ENCODE data around the gene SGCA.

The SGCA gene

DNA sequence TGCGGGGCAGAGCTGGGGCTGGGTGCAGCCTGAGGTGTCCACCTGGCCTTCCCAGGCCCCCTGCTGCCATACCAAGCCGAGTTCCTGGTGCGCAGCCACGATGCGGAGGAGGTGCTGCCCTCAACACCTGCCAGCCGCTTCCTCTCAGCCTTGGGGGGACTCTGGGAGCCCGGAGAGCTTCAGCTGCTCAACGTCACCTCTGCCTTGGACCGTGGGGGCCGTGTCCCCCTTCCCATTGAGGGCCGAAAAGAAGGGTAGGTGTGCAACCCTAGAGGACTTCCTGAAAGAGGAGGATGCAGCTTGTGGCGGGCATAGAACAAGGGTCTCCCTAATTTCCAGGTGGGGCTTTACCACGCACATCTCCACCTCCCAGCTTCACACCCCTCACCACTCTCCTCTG is 2.5 kb downstream of the SGCA start:
- no peak for DNase-seq

DNA sequence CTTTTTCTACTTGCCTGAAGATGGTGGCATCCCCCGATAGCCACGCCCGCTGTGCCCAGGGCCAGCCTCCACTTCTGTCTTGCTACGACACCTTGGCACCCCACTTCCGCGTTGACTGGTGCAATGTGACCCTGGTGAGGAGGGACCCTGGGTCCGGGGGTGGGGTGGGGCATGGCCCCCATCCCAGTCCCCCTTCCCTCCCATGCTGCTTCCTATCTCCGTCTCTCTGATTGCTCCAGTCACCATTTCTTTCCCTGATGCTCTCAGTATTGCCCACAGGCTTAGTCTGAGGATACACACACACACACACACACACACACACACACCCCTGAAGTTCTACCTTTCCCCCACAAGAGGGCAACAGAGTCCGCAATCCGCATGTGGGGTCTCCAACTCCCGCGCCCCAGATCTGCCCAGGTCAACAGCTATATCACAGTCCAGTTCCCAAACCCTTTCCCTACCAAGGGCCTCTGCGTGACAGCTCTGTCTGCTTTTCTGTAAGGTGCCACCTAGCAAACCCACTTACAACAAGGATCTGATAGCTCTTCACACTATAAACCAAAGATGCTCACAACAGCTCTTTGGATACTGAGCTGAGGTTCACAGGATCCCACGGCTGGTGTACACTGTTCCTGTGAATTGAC is 3.4 kb downstream of the SGCA start:
- peak; percentile 44 for DNase-seq

DNA sequence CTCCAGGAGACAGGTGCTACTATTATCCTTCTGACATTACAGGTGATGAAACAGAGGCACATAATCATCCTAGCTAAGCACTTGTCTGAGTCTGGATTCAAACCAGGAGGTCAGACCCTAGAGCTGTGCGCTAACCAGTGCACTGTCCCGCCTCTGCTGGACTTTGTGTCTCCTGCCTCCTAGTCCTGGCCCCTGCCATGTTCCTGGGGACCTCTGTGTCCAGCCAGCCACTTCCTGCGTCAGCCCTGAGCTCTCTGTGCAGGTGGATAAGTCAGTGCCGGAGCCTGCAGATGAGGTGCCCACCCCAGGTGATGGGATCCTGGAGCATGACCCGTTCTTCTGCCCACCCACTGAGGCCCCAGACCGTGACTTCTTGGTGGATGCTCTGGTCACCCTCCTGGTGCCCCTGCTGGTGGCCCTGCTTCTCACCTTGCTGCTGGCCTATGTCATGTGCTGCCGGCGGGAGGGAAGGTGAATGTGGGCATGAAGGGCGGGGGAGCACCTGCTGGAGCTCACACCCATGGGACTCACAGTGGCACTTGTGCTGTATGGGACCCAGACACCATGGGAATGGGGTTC is 4.2 kb downstream of the SGCA start:
- no peak for DNase-seq

DNA sequence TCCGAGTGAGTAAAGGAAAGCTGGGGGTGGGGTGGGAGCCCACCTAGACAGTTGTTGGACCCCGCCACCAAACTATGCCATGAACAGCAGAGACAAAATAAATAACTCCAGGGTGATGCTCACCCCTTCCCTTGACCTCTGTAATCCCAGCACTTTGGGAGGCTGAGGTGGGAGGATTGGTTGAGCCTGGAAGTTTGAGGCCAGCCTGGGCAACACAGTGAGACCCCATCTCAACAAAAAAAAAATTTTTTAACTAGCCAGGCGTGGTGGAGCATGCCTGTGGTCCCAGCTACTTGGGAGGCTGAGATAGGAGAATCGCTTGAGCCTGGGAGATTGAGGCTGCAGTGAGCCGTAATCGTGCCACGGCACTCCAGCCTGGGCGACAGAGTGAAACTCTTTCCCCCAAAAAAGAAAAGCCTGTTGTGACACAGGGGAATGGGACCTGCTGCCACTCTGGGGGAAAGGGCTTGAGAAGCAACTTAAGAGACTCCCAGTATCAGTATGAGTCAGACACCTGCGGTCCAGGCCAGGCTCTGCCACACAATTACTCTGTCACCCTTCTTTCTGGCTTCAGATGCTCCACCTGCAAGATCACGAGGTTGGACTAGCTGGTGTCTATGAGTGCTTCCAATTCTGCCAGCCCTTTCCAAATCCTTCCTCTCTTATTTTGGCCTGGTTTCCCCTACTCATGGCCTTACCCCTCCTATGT is 5.0 kb downstream of the SGCA start:
- no peak for DNase-seq

DNA sequence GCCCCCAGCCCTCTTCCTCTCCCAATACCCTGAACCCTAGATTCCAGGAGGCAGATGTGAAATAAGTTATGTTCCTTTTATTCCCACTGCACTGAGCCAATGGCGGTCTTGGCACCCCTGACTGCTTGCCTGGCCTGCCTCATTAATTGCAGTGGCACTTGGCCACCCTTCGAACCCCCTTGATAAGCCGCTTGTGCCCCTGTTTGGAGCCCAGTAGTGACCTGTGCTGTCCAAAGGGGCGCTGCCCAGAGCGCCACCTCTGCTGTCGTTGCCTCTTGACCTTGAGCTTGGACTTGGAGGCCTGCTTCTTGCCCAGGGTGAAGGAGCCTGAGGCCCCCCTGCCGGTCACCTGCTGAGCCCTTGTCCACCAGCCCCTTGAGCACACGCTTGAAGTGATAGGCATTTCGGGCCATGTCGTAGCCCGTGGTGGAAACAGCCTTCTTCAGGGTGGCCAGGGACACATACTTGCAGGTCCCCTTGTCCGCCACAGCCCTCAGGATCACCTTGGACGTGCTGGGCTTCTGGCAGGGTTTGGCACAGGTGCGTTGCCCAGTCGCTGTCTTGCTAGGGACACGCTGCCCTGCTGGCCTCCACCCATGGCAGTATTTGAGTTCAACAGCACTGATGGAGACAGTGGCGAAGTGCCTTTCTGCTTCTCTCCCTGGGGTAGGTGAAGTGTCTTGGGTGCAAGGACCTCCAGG is 5.7 kb downstream of the SGCA start:
- no peak for DNase-seq

DNA sequence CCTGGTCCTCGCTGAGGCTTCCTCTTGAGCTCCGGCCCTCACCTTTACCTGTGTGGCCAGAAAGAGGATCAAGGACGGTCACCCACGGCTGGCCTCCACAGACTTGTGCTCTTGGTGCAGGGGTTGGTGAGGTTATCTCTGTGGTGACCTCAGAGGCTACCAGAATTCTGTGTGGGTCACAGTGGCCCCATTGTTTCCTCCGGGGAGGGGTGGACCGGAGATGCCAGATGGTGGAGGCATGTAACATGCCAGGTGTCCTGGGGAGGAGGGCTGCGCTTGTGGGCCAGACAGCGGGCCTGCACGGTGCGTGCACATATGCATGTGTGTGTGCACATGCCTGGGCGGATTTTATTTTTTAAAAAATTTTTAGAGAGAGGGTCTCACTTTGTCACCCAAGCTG is 6.3 kb downstream of the SGCA start:
- DNase-seq: no peak

DNA sequence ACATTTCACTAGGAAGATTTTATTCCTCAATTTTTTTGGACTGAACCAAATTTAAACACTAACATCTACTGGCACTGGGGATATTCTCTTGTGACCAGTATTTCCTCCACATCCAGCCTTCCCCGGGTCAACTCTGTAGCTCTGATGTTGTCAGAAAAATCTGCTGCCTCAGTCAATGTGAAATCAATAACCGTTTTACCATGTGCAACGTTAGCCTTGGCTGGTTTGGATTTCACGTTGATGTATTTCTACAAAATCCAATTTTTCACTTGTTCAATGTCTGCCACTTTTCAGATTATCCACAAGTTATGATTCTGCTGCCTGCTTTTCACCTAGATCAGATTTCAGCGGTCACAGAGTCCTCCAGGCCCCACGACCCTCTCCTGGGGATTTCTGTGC is 7.1 kb downstream of the SGCA start:
- DNase-seq: no peak

DNA sequence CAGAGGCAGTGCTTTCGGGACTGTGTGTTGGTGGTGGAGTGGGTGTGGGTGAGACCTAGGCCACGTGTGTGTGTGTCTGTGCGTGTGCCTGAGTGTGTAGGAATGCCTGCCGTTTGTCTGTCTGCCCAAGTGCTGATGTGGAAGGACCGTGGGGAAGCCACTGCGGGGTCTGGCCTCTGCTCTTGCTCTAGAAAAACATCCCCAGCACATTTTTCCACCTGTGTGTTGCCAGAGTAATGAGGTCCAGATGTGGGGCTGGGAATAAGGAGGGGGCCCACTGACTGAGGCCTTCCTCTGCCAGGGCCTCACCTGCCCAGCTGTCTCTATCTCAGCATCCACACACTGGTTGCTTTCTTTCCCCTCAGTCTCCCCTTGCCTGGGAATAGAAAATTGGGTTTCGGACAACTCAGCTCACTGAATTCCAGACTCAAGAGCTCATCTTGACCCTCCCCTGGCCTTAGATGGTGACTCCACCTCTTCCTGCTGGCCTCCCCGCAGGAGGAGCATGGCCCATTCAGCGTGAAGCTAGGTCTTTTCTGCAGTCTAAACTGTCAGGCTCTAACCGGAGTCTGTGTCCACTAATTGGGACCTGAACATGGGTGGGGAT is 7.6 kb downstream of the SGCA start:
- no peak for DNase-seq

DNA sequence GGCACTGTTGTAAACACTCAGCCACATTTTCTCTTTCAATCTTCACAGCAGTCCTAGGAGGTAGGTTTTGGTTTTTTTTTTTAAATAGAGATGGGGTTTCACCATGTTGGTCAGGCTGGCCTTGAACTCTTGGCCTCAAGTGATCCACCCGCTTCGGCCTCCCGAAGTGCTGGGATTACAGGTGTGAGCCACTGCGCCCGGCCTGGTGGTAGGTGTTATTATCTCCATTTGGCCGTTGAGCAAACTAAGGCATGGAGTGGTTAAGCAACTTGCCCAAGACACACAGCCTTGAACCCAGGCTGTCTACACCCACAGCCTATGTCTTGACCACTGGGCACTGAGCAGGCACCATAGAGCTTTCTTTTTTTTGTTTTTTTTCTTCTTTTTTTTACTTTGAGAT is 8.6 kb downstream of the SGCA start:
- DNase-seq: no peak

DNA sequence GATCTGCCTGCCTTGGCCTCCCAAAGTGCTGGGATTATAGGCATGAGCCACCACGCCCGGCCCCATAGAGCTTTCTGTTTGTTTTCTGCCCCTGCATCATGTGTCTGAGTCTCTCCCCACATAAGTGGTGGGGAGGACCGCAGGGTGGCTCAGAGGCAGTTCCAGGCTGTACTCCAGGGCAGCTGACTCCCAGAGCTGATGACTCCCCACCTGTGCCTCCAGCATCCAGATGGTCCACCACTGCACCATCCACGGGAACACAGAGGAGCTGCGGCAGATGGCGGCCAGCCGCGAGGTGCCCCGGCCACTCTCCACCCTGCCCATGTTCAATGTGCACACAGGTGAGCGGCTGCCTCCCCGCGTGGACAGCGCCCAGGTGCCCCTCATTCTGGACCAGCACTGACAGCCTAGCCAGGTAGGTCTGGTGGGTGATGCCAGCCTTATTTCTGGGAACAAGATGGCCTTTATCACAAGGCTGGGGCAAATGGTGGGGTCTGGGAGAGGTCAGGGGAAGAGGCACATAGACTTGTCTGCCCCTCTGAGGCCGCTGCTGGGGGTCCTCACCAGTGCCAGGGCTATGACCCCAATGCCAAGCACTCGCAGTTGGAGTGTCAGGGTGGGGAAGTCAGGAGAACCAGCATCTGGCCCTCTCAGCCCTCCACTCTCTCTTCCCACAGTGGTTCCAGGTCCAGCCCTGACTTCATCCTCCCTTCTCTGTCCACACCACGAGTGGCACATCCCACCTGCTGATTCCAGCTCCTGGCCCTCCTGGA is 9.4 kb downstream of the SGCA start:
- no peak for DNase-seq

DNA sequence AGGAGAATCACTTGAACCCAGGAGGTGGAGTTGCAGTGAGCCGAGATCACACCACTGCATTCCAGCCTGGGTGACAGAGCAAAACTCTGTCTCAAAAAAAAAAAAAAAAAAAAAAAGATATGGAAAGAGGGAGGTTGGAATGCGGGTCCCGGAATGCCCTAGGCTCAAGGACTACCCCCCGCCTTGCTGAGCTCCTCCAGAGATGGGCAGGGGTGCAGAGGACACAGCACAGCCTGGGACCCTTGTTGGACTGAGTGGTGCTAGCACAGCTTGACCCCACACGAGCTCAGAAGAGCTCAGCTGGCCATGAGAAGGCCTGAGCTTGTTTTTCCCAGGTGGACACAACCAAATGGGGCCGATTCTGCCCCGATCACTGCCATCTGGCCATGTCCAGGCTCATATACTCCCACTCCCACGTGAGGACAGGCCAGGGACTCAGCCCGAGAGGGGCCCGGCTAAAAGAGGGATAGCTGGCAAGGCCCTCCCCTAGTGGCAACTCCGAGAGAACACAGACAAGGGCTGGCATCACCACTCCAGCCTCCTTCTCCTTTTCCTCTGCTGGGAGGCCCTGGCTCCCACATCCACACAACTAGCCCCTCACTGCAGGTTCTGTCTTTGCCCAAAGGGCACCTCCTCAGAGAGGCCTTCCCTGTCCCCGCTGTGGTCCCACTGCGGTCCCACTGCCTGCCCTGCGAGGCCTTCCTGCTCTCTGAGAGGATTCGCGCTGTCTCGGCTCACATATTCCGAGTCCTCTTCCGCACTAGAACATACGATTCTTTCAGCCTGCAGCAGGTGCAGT is 11.0 kb downstream of the SGCA start:
- no peak for DNase-seq

DNA sequence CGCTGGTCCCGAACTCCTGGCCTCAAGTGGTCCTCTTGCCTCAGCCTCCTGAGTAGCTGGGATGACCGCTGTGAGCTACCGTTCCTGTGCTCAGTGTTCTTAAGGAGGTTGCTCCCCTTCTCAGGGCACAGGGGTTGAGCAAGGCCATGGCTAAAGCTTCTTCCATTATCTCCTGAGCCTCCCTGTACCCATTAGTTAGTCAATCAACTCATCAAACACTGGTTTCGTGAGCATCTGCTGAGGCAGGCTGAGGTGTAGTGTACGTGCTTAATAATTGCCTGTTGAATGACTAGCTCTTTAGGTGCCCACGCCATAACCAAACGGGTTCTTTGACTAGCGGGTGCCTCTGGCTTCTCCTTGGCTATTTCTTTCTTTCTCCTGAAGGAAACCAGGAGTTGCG is 11.7 kb downstream of the SGCA start:
- no peak for DNase-seq

DNA sequence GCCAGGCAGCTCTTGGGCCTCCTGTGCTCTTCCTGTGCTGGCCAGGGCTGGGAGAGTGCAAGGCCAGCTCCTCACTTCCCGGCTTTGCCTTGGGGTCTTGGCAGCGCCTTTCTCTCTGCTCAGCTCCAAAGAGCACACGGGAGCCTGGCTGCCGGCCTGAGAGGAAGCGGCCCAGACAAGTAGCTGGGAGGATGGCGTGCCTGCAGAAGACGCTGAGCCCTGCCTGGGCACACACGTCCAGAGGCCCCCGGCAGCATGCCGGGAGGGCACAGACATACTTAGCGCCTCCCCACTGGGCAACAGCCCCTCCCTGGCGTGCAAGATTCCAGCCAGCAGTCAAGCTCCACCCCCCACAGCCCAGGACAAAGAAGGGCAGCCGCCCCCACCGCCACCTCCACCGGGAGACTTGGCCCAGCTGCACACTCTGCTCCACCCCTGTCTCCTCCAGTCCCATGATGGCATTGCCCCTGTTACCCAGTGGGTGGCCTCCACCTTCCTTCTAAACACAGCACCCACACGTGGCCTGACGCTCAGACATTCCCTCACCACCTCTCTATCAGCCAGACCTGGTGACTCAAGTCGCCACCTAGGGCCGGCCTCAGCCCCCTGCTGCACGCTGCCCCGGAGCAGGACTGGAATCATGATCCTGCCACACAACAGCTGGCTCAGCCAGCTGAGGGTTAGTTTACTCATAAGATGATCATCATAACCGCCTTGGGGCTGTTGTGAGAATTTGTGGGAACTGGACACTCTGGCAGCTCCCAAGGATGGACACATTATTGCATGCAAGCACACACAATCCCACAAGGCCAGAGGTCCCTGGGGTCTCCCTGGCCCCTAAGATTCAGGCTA is 12.4 kb downstream of the SGCA start:
- peak; percentile 33 for DNase-seq

DNA sequence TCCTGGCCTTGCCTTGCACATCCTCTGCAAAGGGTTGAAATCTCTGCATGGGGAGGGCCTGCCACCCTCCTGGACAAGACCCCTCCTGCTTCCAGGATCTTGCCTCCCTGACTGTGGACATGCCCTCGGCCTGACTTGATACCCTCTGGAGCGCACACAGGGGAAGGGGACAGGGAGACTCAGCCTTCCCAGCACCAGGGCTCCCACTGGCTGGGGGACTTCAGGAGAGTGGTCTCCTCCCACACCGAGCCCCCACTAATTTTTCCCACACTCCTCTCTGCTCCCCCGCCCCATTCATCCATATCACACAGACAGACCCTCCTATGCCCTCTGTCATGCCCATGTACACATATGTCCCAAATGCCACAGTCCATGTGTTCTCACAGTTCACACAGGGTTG is 14.3 kb downstream of the SGCA start:
- no peak for DNase-seq

DNA sequence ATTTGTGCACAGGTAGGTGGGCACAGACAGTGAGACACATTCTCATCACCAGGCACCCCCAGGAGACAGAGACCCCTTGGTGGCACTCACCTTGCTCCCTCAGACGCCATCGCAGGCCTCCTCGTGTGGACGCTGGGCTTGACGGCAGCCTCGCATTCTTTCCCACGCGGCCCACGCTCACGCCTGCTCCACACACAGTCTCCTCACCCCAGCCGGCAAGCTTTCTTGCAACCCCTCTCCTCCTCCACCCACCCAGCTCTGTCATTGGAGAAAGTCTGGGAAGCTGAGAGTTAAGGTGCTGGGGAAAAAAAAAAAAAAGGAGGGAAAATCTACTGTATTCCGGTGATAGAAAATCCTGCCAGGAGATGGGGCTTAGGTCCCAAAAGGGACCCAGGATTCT is 14.8 kb downstream of the SGCA start:
- DNase-seq: no peak

DNA sequence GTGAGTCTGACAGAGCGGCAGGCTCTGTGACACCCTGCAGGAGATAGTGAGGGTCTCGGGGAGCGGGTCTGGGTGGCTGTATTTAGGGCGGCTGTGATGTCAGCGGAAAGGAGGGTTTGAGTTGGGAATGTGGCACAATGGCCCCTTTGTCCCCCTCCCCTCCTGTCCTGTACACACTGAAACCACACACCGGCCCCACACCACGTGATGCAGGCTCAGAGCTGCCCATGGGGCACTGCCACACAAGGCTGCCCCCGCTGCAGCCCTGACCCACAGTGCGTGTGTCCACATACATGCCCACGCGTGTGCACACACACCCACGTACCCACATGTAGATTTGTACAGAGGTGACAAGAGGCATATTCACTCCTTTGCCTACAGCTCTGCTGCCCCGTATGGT is 15.3 kb downstream of the SGCA start:
- no peak for DNase-seq

DNA sequence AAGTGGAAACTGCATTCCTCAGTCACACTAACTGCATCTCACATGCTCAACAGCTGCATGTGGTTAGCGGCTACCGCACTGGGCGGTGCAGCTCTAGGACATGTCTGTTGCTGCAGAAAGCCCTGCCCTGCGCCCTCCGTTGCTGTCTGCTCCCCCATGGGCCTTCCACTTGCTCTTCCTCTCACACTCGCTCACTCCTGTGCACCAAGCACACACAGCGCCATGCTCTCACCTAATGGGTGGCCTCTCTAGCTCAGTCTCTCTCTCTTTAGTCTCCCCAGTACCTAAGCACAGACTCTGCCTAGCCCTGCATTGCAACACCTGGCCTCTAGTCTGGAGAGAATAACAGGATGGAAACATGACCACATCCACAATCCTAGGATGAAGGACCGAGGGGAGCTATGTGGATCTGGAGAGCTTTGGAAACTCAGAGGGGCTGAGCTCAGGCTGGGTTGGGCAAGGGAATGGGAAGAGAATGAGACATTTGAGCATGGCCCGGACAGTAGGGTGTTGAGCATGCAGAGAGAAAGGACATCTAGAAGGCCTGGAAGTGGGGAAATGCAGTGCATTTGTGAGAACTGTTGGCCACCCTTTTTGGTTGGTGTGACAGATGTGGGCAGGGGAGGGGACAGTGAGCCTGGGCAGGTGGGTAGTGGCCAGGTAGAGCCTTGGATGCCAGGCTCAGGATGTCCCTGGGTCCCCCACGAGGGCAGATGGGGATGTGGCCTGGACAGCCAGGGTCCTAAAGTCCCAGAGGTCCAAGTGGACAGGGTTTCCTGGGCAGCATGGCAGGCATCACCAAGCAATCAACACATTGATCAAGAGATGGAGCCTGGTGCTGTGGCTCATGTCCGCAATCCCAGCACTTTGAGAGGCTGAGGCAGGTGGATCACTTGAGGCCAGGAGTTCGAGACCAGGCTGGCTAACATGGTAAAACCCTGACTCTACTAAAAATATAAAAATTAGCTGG is 16.1 kb downstream of the SGCA start:
- DNase-seq: no peak

DNA sequence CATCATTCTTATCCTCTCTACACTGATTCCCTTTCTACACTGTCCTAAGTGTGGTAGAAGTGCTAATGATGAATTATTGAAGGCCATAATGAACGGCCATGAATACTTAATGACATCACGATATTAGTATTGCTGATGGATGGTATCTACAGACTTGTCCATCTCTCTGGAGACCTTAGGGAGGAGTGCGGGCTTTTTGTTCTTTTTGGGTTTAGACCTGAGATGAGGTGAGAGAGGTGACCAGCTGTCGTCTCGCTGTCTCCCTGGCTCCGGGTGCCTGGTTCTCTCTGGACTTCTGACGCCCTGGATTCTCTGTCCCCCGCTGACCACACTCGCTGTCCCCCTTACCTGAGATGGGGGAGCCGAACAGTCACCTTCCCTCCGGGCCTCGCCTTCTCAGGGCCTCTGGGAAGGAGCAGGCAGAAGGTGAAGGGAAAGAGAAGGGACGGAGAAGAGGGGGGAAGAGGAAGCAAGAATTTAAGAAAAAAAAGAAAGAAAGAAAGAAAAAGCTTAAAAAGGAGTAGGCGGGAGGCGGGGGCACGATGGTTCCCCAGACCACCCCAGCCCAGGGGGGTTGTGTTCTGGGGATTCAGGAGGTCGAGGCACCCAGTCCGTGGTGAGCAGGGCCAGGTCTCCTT is 17.1 kb downstream of the SGCA start:
- DNase-seq: no peak

DNA sequence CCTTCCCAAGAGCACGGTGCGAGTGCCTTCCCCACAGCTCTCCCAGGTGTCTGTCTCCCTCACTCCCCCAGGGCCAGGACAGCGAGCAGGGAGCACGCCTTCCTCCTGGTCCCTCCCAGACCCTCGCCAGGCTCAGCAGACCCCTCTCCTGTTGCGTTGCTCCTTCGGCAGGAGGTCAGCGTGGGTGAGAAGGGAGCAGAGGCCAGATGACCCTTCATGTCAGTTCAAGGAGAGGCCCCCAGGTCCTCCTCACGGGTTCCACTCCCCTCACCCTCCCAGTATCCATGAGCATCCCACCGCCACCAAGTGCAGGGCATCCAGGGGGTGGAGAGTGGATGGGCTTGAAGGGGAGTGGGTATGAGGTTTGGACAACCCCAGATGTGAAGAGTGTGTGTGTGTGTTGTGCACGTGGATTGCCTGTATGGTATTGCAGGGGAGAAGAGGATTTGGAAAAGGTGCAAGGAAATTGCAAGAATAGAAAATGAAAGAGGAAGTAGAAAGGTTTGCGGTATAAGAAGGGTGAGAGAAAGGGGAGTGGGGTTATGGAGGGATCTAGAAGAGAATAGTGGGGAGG is 17.7 kb downstream of the SGCA start:
- DNase-seq: no peak
